ENCODE results near the gene MAML3.

Gene MAML3

GRCh38 chr4:139912445-139912844, 241.5 kb downstream of the MAML3 start:
- in situ Hi-C loops (cut with HindIII; ENCODE audit: low sequenced_read_pairs) = no loop called here

- in situ Hi-C loops (cut with HindIII; ENCODE audit: low sequenced_read_pairs) = no loop called here
These were observed 243.9 kb downstream of the MAML3 start for GRCh38 chr4:139910106-139910505.

- in situ Hi-C loops (cut with HindIII; ENCODE audit: low sequenced_read_pairs) = loop anchor here (5.0 kb wide), 1 partner anchor 43 kb away; no protein-coding TSS in a partner anchor
These were observed 245.1 kb downstream of the MAML3 start for GRCh38 chr4:139908636-139909437.

GRCh38 chr4:139907001-139907809, 246.8 kb downstream of the MAML3 start:
- in situ Hi-C loops (cut with HindIII; ENCODE audit: low sequenced_read_pairs) = loop anchor here (5.0 kb wide), 1 partner anchor 45 kb away; no protein-coding TSS in a partner anchor

- in situ Hi-C loops (cut with HindIII; ENCODE audit: low sequenced_read_pairs) = loop anchor here (5.0 kb wide), 1 partner anchor 47 kb away; no protein-coding TSS in a partner anchor
These were observed 248.5 kb downstream of the MAML3 start for GRCh38 chr4:139905489-139905888.

- in situ Hi-C loops (cut with HindIII; ENCODE audit: low sequenced_read_pairs) = no loop called here
These were observed 249.6 kb downstream of the MAML3 start for GRCh38 chr4:139904406-139904805.

GRCh38 chr4:139903845-139904244, 250.1 kb downstream of the MAML3 start:
- in situ Hi-C loops (cut with HindIII; ENCODE audit: low sequenced_read_pairs) = no loop called here

GRCh38 chr4:139902321-139903320, 251.4 kb downstream of the MAML3 start:
- in situ Hi-C loops (cut with HindIII; ENCODE audit: low sequenced_read_pairs) = no loop called here

GRCh38 chr4:139901531-139902320, 252.3 kb downstream of the MAML3 start:
- in situ Hi-C loops (cut with HindIII; ENCODE audit: low sequenced_read_pairs) = no loop called here

- in situ Hi-C loops (cut with HindIII; ENCODE audit: low sequenced_read_pairs) = no loop called here
These were observed 253.0 kb downstream of the MAML3 start for GRCh38 chr4:139900964-139901376.

- in situ Hi-C loops (cut with HindIII; ENCODE audit: low sequenced_read_pairs) = loop anchor here (5.0 kb wide), 1 partner anchor 167 kb away; no protein-coding TSS in a partner anchor
These were observed 254.6 kb downstream of the MAML3 start for GRCh38 chr4:139899346-139899745.

- in situ Hi-C loops (cut with HindIII; ENCODE audit: low sequenced_read_pairs) = loop anchor here (5.0 kb wide), 1 partner anchor 166 kb away; no protein-coding TSS in a partner anchor
These were observed 255.7 kb downstream of the MAML3 start for GRCh38 chr4:139898293-139898692.

- in situ Hi-C loops (cut with HindIII; ENCODE audit: low sequenced_read_pairs) = loop anchor here (5.0 kb wide), 1 partner anchor 164 kb away; no protein-coding TSS in a partner anchor
These were observed 257.8 kb downstream of the MAML3 start for GRCh38 chr4:139896091-139896604.

GRCh38 chr4:139893801-139894200, 260.2 kb downstream of the MAML3 start:
- in situ Hi-C loops (cut with HindIII; ENCODE audit: low sequenced_read_pairs) = no loop called here

- in situ Hi-C loops (cut with HindIII; ENCODE audit: low sequenced_read_pairs) = no loop called here
These were observed 260.8 kb downstream of the MAML3 start for GRCh38 chr4:139892973-139893736.

- in situ Hi-C loops (cut with HindIII; ENCODE audit: low sequenced_read_pairs) = no loop called here
These were observed 263.2 kb downstream of the MAML3 start for GRCh38 chr4:139890816-139891215.

GRCh38 chr4:139889901-139890300, 264.1 kb downstream of the MAML3 start:
- in situ Hi-C loops (cut with HindIII; ENCODE audit: low sequenced_read_pairs) = no loop called here

- in situ Hi-C loops (cut with HindIII; ENCODE audit: low sequenced_read_pairs) = no loop called here
These were observed 264.7 kb downstream of the MAML3 start for GRCh38 chr4:139889264-139889663.

Data from endothelial cell of hepatic sinusoid (primary cell).